HEK293T (cell line): ENCODE data around the gene JMJD7.

ENCODE experiments used
- CTCF ChIA-PET: fragments of 350-600 bp; formaldehyde crosslinking; extraction: SDS; loops from one replicate; lab custom pipeline; 2021; ENCODE audit warnings: antibody characterized with exemption, inconsistent platforms; lab: Yijun Ruan, JAX
- POLR2A ChIA-PET: fragments of 350-600 bp; formaldehyde crosslinking; extraction: SDS; loops from one replicate; lab custom pipeline; 2020; ENCODE audit warnings: antibody characterized with exemption, inconsistent platforms; lab: Yijun Ruan, JAX
- DNase-seq: peaks from one replicate; pipeline ENCODE4 v3.0.0; 2012; ENCODE audit warnings: mixed read lengths; ENCODE audit errors: extremely low spot score
- ARNT ChIP-seq: fragments of 450-650 bp; IDR thresholded peaks from 2 replicates; pipeline ENCODE4 v1.6.1; 2017; ENCODE audit warnings: mild to moderate bottlenecking
- BHLHE40 ChIP-seq: fragments of 450-650 bp; IDR thresholded peaks from 2 replicates; pipeline ENCODE4 v1.6.1; 2016; ENCODE audit warnings: mild to moderate bottlenecking, moderate library complexity, borderline replicate concordance
- CTBP1 ChIP-seq: fragments of 450-650 bp; IDR thresholded peaks from 2 replicates; pipeline ENCODE4 v1.6.1; 2016; ENCODE audit warnings: borderline replicate concordance
- ELF4 ChIP-seq: fragments of 450-650 bp; IDR thresholded peaks from 2 replicates; pipeline ENCODE4 v1.6.1; 2017; ENCODE audit warnings: antibody characterized with exemption
- FOXA1 ChIP-seq: fragments of 450-650 bp; IDR thresholded peaks from 2 replicates; pipeline ENCODE4 v1.6.1; 2016; ENCODE audit warnings: mild to moderate bottlenecking
- FOXK2 ChIP-seq: fragments of 450-650 bp; IDR thresholded peaks from 2 replicates; pipeline ENCODE4 v1.6.1; 2016; ENCODE audit warnings: mild to moderate bottlenecking
- FOXM1 ChIP-seq: fragments of 450-650 bp; IDR thresholded peaks from 2 replicates; pipeline ENCODE4 v1.6.1; 2017; ENCODE audit warnings: mild to moderate bottlenecking, borderline replicate concordance
- HDGF ChIP-seq: fragments of 450-650 bp; IDR thresholded peaks from 2 replicates; pipeline ENCODE4 v1.6.1; 2017; ENCODE audit warnings: antibody characterized with exemption, borderline replicate concordance
- L3MBTL2 ChIP-seq: fragments of 450-650 bp; conservative IDR thresholded peaks from 2 replicates; pipeline ENCODE4 v1.6.1; 2016; ENCODE audit warnings: mild to moderate bottlenecking
- LEF1 ChIP-seq: fragments of 450-650 bp; IDR thresholded peaks from 2 replicates; pipeline ENCODE4 v1.6.1; 2017; ENCODE audit warnings: mild to moderate bottlenecking, borderline replicate concordance
- NFRKB ChIP-seq: fragments of 450-650 bp; IDR thresholded peaks from 2 replicates; pipeline ENCODE4 v1.6.1; 2016; ENCODE audit warnings: mild to moderate bottlenecking, moderate library complexity
- SP1 ChIP-seq: fragments of 450-650 bp; IDR thresholded peaks from 2 replicates; pipeline ENCODE4 v1.6.1; 2017
- SUZ12 ChIP-seq: fragments of 450-650 bp; IDR thresholded peaks from 2 replicates; pipeline ENCODE4 v1.6.1; 2016; ENCODE audit warnings: mild to moderate bottlenecking
- TARDBP ChIP-seq: fragments of 450-650 bp; IDR thresholded peaks from 2 replicates; pipeline ENCODE4 v1.6.1; 2016
- ZNF384 ChIP-seq: fragments of 450-650 bp; IDR thresholded peaks from 2 replicates; pipeline ENCODE4 v1.6.1; 2016
- TF ChIP-seq, protein P1 (sequence below): fragments of 450-650 bp; IDR thresholded peaks from 2 replicates; pipeline ENCODE4 v1.6.1; 2016

Gene JMJD7

DNA sequence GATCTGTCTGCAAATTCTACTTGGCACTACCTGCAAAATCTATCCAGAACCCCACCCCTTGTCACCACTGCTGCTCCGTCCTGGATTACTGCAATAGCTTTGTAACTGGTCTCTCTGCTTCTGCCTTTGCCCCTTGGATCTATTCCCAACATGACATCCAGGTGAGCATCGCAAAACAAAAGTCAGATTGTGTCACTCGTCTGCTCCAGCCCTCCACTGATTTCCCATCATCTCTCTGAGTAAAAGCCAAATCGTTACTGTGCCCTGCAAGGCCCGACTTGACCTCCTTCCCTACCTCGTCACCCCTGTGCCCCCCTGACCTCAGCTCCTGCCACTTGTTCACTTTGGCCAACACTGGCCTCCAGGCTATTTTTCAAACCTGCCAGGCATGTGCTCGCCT is 56.6 kb downstream of the JMJD7 start:
- CTCF ChIA-PET = no interaction called here
- POLR2A ChIA-PET = no interaction called here
- DNase-seq = no peak
- TF ChIP-seq SP1 (no peak), FOXM1 (no peak), BHLHE40 (no peak), FOXA1 (no peak), FOXK2 (no peak), ZNF384 (no peak), NFRKB (no peak), L3MBTL2 (no peak), ELF4 (no peak), SUZ12 (no peak), TARDBP (no peak), HDGF (no peak), ARNT (no peak)
- TF ChIP-seq, protein P1, sequence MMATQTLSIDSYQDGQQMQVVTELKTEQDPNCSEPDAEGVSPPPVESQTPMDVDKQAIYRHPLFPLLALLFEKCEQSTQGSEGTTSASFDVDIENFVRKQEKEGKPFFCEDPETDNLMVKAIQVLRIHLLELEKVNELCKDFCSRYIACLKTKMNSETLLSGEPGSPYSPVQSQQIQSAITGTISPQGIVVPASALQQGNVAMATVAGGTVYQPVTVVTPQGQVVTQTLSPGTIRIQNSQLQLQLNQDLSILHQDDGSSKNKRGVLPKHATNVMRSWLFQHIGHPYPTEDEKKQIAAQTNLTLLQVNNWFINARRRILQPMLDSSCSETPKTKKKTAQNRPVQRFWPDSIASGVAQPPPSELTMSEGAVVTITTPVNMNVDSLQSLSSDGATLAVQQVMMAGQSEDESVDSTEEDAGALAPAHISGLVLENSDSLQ = no peak

DNA sequence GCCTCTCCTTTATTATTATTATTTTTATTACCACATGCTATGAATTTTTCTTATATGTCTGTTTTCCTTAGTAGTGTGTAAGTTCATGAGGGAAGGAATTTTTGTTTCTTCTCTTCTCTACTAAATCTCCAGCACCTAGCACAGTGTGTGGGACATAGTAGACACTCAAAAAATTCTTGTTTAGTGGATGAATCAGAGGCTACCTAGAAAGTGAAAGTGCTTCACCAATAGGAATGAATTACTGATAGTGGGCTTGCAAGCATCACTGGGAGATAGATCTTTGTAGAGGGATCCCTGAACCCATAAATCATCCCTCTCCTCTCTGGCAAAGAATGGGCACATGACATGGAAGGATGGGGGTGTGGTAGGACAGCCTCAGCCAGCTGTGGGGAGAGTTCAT is 57.4 kb downstream of the JMJD7 start:
- CTCF ChIA-PET = no interaction called here
- TF ChIP-seq ZNF384 = no peak
- no peak for TF ChIP-seq NFRKB
- TF ChIP-seq LEF1 = no peak
- TF ChIP-seq L3MBTL2 = no peak
- no peak for TF ChIP-seq ARNT
- no peak for TF ChIP-seq FOXA1
- TF ChIP-seq, protein P1 = no peak
- no peak for DNase-seq
- POLR2A ChIA-PET = no interaction called here

DNA sequence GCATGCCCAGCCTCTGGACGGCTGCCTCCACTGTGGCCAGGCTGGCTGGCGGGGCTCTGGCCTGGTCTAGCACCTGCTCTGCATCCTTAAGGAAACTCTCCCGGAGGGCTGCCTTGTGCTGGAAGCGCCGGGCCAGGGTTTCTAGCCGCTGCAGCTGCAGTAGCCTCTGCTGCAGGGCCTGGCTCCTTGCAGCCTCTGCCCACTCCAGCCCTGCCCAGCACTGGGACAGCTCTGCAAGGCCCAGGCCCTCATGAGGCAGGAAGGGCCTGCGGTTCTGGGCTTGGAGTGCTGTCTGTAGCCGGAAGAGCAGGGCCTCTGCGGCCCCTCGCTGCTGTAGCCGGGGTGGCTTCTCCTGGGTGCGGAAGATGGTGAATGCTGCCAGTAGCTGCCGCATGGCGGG is 57.9 kb downstream of the JMJD7 start:
- POLR2A ChIA-PET = no interaction called here
- DNase-seq = no peak
- no peak for TF ChIP-seq ARNT
- TF ChIP-seq LEF1 = no peak
- CTCF ChIA-PET = no interaction called here

DNA sequence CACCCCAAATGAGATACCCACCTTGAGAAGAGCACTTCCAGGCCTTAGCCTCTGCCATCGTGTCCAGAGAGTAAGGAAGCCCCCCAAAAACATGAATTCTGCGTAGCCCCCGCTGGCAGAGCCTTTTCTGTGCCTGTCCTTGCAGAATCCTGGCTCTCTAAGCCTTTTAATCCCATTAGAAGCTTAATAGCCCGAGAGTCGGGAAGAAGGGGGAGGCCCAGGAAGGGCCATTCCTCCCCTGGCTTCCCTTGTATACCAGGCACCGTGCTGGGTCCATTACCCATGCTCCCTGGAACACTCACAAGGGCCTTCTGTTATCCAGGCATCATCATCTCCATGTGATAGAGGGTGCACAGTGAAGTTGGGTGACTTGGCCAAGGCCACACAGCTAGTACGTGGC is 58.8 kb downstream of the JMJD7 start:
- CTCF ChIA-PET = interaction anchor here (0.6 kb wide), 1 partner anchor 200 kb away, joined by 5 read pairs; no protein-coding TSS in a partner anchor
- no peak for DNase-seq
- TF ChIP-seq SUZ12 (no peak), FOXA1 (no peak), ELF4 (no peak), ZNF384 (no peak), LEF1 (no peak), TARDBP (no peak), L3MBTL2 (no peak), BHLHE40 (no peak), ARNT (no peak), NFRKB (no peak), FOXK2 (no peak), SP1 (no peak), HDGF (no peak), CTBP1 (no peak)
- TF ChIP-seq, protein P1 = no peak
- POLR2A ChIA-PET = no interaction called here

DNA sequence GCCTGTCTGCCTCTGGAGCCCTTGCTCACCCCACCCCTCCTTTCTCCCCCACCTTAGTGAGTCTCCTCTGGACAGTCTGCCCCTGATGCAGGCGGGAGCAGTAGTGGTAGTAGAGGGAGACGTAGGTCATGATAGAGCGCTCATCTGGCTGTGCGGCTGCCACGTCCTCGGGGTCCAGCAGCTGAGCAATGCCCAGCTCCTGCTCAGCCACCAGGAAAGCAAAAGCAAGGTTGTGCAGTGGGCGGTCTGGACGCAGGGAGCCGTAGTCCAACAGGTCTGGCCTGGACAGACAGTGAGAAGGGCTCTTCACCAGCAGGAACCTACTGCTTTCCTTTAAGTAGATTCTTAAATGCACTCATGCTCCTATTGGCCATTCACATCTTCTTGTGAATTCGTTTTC is 59.3 kb downstream of the JMJD7 start:
- CTCF ChIA-PET = interaction anchor here (0.6 kb wide), 1 partner anchor 199 kb away, joined by 5 read pairs; no protein-coding TSS in a partner anchor

More for the DNA sequence above, 59.3 kb downstream of the JMJD7 start:
- POLR2A ChIA-PET = no interaction called here
- TF ChIP-seq SUZ12 (no peak), FOXK2 (no peak), ARNT (no peak), FOXM1 (no peak), BHLHE40 (no peak), ZNF384 (no peak), ELF4 (no peak), NFRKB (no peak), FOXA1 (no peak), HDGF (no peak), TARDBP (no peak), SP1 (no peak), CTBP1 (no peak), L3MBTL2 (no peak), LEF1 (no peak)
- TF ChIP-seq, protein P1 = no peak
- no peak for DNase-seq
